Activated T-cell treated with anti-CD3 and anti-CD28 coated beads, Interleukin-2, amount 50 U/mL, for 72 hours (primary cell): ENCODE measurements around the gene LHX1. TPM values are rescaled to one million over a fixed set of nuclear protein-coding genes. Genes with fewer than 3 reads are reported as not detected.

Experiments
- ATAC-seq, 2 donors: fragments of 150-1000 bp; cut with Tn5 transposase; replicated peaks in 1 of 2; 2 replicates each; pipeline ENCODE4 v1.10.0; 2021; ENCODE audit warnings: moderate library complexity in 2 of 2, mild to moderate bottlenecking in 1 of 2
- DNase-seq, 2 donors: peaks; one replicate each; pipeline ENCODE4 v3.0.0; 2021 to 2022; ENCODE audit warnings: mixed read lengths in 1 of 2
- H3K27ac Mint-ChIP-seq: one replicate; pipeline ENCODE4 v1.8.0; 2022; ENCODE audit warnings: mild to moderate bottlenecking, moderate library complexity, mixed read lengths
- H3K27me3 Mint-ChIP-seq: one replicate; pipeline ENCODE4 v1.8.0; 2022; ENCODE audit warnings: low read depth, mixed read lengths
- H3K36me3 Mint-ChIP-seq, 2 donors: one replicate each; pipeline ENCODE4 v1.8.0; 2022; ENCODE audit warnings: mixed read lengths in 2 of 2, mild to moderate bottlenecking in 1 of 2; ENCODE audit not compliant: insufficient read depth in 2 of 2
- H3K4me1 Mint-ChIP-seq: one replicate; pipeline ENCODE4 v1.8.0; 2022; ENCODE audit warnings: low read depth, mixed read lengths
- H3K4me3 Mint-ChIP-seq, 2 donors: one replicate each; pipeline ENCODE4 v1.8.0; 2022; ENCODE audit warnings: mild to moderate bottlenecking in 2 of 2, mixed read lengths in 2 of 2, moderate library complexity in 2 of 2
- H3K9me3 Mint-ChIP-seq, 2 donors: one replicate each; pipeline ENCODE4 v1.8.0; 2022; ENCODE audit warnings: mixed read lengths in 2 of 2
- total RNA-seq, 2 donors: library from RNA; stranded (reverse); gene quantifications; one replicate each; pipeline ENCODE4 v1.2.3, GENCODE V29; 2022

The LHX1 gene
- total RNA-seq, 2 donors from 2014 or later: 0.32 to 0.34 TPM

GRCh38 chr17:36977066-36977465 is 39.8 kb downstream of the LHX1 start:
- Mint-ChIP-seq H3K4me1 (peaks cover 19% of the 10 kb centered on the region), H3K27ac (peak overlapping the region; percentile 8)
- ATAC-seq: no peak

GRCh38 chr17:36977568-36977967 is 40.3 kb downstream of the LHX1 start:
- Mint-ChIP-seq H3K27me3 (no peaks in the 10 kb centered on the region), H3K4me1 (peaks cover 17% of the 10 kb centered on the region), H3K36me3 (peaks cover 1 to 11% of the 10 kb centered on the region in 2 donors), H3K4me3 (no peak overlapping the region), H3K27ac (no peak overlapping the region), H3K9me3 (no peaks in the 10 kb centered on the region)
- ATAC-seq (no peak), DNase-seq (no peak)

More at GRCh38 chr17:36977066-36977465, 39.8 kb downstream of the LHX1 start:
- no peak for DNase-seq
- Mint-ChIP-seq H3K36me3 (peaks cover 1 to 10% of the 10 kb centered on the region in 2 donors), H3K9me3 (no peaks in the 10 kb centered on the region), H3K27me3 (no peaks in the 10 kb centered on the region), H3K4me3 (no peak overlapping the region)

- Mint-ChIP-seq H3K27me3 (no peaks in the 10 kb centered on the region), H3K27ac (no peak overlapping the region), H3K36me3 (peaks cover 1 to 14% of the 10 kb centered on the region in 2 donors), H3K9me3 (no peaks in the 10 kb centered on the region), H3K4me3 (no peak overlapping the region), H3K4me1 (peaks cover 10% of the 10 kb centered on the region)
- ATAC-seq (no peak), DNase-seq (no peak)
Measured at GRCh38 chr17:36978810-36979564, 41.7 kb downstream of the LHX1 start.

DNA sequence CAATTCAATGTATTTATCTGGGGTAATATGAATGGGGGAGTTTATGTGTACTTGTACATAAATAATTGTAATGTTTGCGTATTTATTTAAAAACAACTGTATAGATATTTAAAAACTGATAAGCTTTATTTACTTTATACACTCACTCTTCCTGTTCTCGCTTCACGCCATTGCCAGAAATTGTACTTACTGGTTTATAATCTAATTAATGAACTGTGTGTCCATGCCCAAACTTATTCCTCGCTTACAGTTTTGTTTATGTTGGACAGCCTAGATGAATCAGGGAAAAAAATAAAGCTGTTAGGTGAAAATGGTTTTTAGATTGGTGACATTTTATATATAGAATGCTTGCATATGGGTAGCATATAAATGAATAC is 42.3 kb downstream of the LHX1 start:
- peaks cover 10% of the 10 kb centered on the region for H3K4me1 Mint-ChIP-seq

GRCh38 chr17:36980280-36980761 is 43.0 kb downstream of the LHX1 start:
- H3K27ac Mint-ChIP-seq: no peak overlapping the region
- H3K4me1 Mint-ChIP-seq: peaks cover 10% of the 10 kb centered on the region
- H3K9me3 Mint-ChIP-seq: no peaks in the 10 kb centered on the region
- DNase-seq (no peak), ATAC-seq (no peak)
- no peak overlapping the region for H3K4me3 Mint-ChIP-seq
- peaks cover 1 to 14% of the 10 kb centered on the region in 2 donors for H3K36me3 Mint-ChIP-seq
- H3K27me3 Mint-ChIP-seq: no peaks in the 10 kb centered on the region

More for the DNA sequence above, 42.3 kb downstream of the LHX1 start:
- no peak for ATAC-seq
- Mint-ChIP-seq H3K27ac (no peak overlapping the region), H3K36me3 (peaks cover 1 to 14% of the 10 kb centered on the region in 2 donors), H3K9me3 (no peaks in the 10 kb centered on the region), H3K27me3 (no peaks in the 10 kb centered on the region), H3K4me3 (no peak overlapping the region)
- no peak for DNase-seq

- no peaks in the 10 kb centered on the region for H3K4me1 Mint-ChIP-seq
- no peak overlapping the region for H3K27ac Mint-ChIP-seq
- no peak for ATAC-seq
- H3K4me3 Mint-ChIP-seq: no peak overlapping the region
- peaks cover 6 to 19% of the 10 kb centered on the region in 2 donors for H3K36me3 Mint-ChIP-seq
- H3K27me3 Mint-ChIP-seq: no peaks in the 10 kb centered on the region
- DNase-seq: no peak
- H3K9me3 Mint-ChIP-seq: no peaks in the 10 kb centered on the region
Measured at GRCh38 chr17:36983618-36984017, 46.3 kb downstream of the LHX1 start.

DNA sequence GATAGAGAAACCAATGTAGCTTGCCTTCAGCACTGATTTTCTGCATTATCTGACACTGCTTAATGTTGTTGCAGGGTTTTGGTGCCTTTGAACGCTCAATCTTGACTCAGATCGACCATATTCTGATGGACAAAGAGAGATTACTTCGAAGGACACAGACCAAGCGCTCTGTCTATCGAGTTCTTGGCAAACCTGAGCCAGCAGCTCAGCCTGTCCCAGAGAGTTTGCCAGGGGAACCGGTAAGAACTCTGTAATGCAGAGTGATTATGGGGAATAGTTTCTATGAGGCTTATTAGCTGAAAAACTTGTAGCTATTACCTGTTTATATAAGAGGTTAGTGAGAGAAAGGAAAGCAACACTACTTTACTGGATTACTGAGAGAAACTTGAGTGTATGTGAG is 51.9 kb downstream of the LHX1 start:
- Mint-ChIP-seq H3K27ac (no peak overlapping the region), H3K36me3 (peaks cover 10 to 26% of the 10 kb centered on the region in 2 donors), H3K4me1 (no peaks in the 10 kb centered on the region), H3K4me3 (no peak overlapping the region), H3K9me3 (no peaks in the 10 kb centered on the region), H3K27me3 (no peaks in the 10 kb centered on the region)
- ATAC-seq (no peak), DNase-seq (no peak)

DNA sequence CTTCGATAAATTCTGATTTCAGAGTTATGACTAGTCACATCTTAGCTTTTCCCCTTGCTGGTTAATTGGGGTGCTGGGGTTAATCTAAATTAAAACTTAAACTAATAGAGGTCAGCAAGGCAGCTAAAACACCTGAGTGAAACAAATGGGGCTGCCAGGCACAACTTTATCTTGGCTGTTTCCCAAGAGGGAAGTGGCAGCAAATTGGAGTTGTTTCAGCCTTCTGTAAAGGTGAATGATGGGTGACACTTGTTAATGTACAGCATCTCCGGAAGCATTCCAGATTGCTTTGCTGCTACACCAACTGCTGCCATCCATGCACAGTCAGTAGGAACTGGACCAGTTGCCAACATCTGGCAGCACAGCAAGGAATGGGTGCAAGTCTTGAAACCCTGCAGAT is 55.4 kb downstream of the LHX1 start:
- H3K27ac Mint-ChIP-seq: no peak overlapping the region
- H3K36me3 Mint-ChIP-seq: peaks cover 22 to 50% of the 10 kb centered on the region in 2 donors
- DNase-seq (no peak), ATAC-seq (no peak)
- no peaks in the 10 kb centered on the region for H3K27me3 Mint-ChIP-seq
- H3K4me3 Mint-ChIP-seq: no peak overlapping the region
- no peaks in the 10 kb centered on the region for H3K9me3 Mint-ChIP-seq
- no peaks in the 10 kb centered on the region for H3K4me1 Mint-ChIP-seq

DNA sequence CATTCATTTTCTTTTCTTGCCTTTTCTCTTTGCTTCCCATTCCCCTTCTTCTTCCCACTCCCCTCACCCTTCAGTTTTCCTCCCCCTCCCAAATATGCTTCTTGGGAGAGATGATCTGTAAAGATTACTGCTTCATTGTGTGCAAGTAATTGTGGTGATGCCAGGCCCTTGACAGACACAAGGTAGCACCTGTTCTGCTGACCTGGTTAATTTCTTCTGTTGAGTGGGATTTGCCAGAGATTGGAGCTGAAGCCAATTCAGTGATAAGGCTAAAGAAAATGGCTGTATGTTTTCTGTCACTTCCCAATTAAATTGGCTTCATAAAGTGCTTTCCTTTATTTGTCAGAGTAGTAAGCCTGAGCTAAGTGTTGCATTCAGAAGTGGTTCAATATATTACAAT is 56.0 kb downstream of the LHX1 start:
- Mint-ChIP-seq H3K27me3 (no peaks in the 10 kb centered on the region), H3K4me3 (no peak overlapping the region), H3K9me3 (no peaks in the 10 kb centered on the region), H3K36me3 (peaks cover 24 to 52% of the 10 kb centered on the region in 2 donors), H3K27ac (peak overlapping the region; percentile 22), H3K4me1 (no peaks in the 10 kb centered on the region)
- DNase-seq (no peak), ATAC-seq (no peak)

Other genes with a start within 250 kb of the LHX1 start
- 10 to 100 TPM; 85.1 to 91.9 TPM for gene AATF, start 11.5 kb downstream of the LHX1 start, total RNA-seq